Measurements from ENCODE around the gene SBF2. TPM values are rescaled to one million over a fixed set of nuclear protein-coding genes. Genes with fewer than 3 reads are reported as not detected.
A peak's percentile ranks its signal among the peaks of the same experiment; 100 is the strongest.

Gene SBF2
- total and polyA plus RNA-seq, 2 of the 13 experiments (the other 11 are each of a cell fraction or from before 2014, with no cell fraction given), result 24.0 to 45.8 TPM

DNA sequence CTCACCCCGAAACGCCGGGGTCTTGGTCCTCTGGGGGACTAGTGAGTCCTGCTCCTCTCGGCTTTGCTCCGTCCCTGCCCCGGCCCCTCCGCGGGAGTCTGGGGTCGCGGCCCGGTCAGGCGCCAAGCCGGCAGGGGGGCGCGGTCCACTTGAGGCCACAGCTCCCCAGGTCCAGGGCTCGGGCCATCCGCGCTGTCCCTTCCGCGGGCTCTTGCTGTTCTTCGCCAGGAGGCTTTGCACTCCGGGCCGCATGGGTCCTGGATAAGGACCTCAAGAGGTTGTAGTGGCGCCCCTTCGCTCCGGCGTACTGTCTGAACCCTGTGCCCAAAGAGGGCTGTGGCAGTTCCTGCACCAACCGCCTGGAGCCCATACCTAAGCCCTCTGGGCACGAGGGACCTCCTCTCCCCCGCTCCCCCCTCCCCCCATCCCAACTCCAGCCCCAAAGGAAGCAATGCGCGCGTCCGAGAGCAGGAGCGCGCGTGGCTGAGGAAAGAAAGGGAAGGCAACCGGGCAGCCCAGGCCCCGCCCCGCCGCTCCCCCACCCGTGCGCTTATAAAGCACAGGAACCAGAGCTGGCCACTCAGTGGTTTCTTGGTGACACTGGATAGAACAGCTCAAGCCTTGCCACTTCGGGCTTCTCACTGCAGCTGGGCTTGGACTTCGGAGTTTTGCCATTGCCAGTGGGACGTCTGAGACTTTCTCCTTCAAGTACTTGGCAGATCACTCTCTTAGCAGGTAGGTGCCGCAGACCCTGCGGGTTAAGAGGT is 10.7 kb upstream of the SBF2 start, which contains the start of gene ADM (continued):
- TF ChIP-seq ZNF260 (CRISPR knock-in tag; IDR thresholded peaks at IDR 0.05; ENCODE audit: borderline replicate concordance, low read depth), result no peak
- TF ChIP-seq THAP11 (CRISPR knock-in tag; IDR thresholded peaks at IDR 0.05), result peak; percentile 47; the same call in 1 of the 2 replicates
- peak; percentile 54 for TF ChIP-seq ASH2L (IDR thresholded peaks at IDR 0.05; ENCODE audit: insufficient read length, low read depth, low read length)
- TF ChIP-seq U2AF2 (IDR thresholded peaks at IDR 0.05; ENCODE audit: low read depth, low read length), result no peak
- no peak for TF ChIP-seq FOXA1 (IDR thresholded peaks at IDR 0.05)
- no peak for TF ChIP-seq FOXA1 (CRISPR knock-in tag; IDR thresholded peaks at IDR 0.05)
- no peak for TF ChIP-seq HNRNPLL (IDR thresholded peaks at IDR 0.05; ENCODE audit: low read depth, low read length, poor library complexity, severe bottlenecking)
- TF ChIP-seq ZNF292 (CRISPR knock-in tag; IDR thresholded peaks at IDR 0.05; ENCODE audit: borderline replicate concordance, low read depth), result no peak
- no peak for TF ChIP-seq ZFP36L2 (CRISPR knock-in tag; IDR thresholded peaks at IDR 0.05)
- TF ChIP-seq ZNF670 (CRISPR knock-in tag; IDR thresholded peaks at IDR 0.05; ENCODE audit: borderline replicate concordance), result 0 out of 2 replicates have a peak, but pooled peaks have one; percentile 69
- no peak for TF ChIP-seq CAMTA2 (CRISPR knock-in tag; IDR thresholded peaks at IDR 0.05; ENCODE audit: borderline replicate concordance)
- TF ChIP-seq, protein P1, sequence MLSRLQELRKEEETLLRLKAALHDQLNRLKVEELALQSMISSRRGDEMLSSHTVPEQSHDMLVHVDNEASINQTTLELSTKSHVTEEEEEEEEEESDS (CRISPR knock-in tag; IDR thresholded peaks at IDR 0.05; ENCODE audit: borderline replicate concordance), result 0 out of 2 replicates have a peak, but pooled peaks have one; percentile 47
- 0 out of 2 replicates have a peak, but pooled peaks have one; percentile 13 for TF ChIP-seq HMG20A (CRISPR knock-in tag; IDR thresholded peaks at IDR 0.05; ENCODE audit: borderline replicate concordance)
- TF ChIP-seq YEATS2 (CRISPR knock-in tag; IDR thresholded peaks at IDR 0.05; ENCODE audit: borderline replicate concordance), result peak; percentile 29; the same call in 1 of the 2 replicates
- no peak for TF ChIP-seq SNRNP70 (IDR thresholded peaks at IDR 0.05; ENCODE audit: low read depth, low read length)
- TF ChIP-seq ZNF773 (CRISPR knock-in tag; IDR thresholded peaks at IDR 0.05; ENCODE audit: borderline replicate concordance), result no peak
- TF ChIP-seq ZNF589 (CRISPR knock-in tag; conservative IDR thresholded peaks at IDR 0.05), result no peak
- TF ChIP-seq, protein P2, sequence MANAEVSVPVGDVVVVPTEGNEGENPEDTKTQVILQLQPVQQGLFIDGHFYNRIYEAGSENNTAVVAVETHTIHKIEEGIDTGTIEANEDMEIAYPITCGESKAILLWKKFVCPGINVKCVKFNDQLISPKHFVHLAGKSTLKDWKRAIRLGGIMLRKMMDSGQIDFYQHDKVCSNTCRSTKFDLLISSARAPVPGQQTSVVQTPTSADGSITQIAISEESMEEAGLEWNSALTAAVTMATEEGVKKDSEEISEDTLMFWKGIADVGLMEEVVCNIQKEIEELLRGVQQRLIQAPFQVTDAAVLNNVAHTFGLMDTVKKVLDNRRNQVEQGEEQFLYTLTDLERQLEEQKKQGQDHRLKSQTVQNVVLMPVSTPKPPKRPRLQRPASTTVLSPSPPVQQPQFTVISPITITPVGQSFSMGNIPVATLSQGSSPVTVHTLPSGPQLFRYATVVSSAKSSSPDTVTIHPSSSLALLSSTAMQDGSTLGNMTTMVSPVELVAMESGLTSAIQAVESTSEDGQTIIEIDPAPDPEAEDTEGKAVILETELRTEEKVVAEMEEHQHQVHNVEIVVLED (CRISPR knock-in tag; IDR thresholded peaks at IDR 0.05; ENCODE audit: borderline replicate concordance), result peak; percentile 57; the same call in 1 of the 2 replicates
- TF ChIP-seq EP300 (IDR thresholded peaks at IDR 0.05; ENCODE audit: low read depth in 2 of 2, low read length in 2 of 2), result no peak
- no peak for TF ChIP-seq EP300 (CRISPR knock-in tag; IDR thresholded peaks at IDR 0.05; ENCODE audit: borderline replicate concordance)
- TF ChIP-seq ATF7 (IDR thresholded peaks at IDR 0.05), result no peak
- TF ChIP-seq ATF7 (CRISPR knock-in tag; IDR thresholded peaks at IDR 0.05), result no peak
- TF ChIP-seq POLR2A (IDR thresholded peaks at IDR 0.05; ENCODE audit: insufficient read depth in 1 of 2, low read depth in 2 of 2, low read length in 2 of 2), result peak in 1 of 2 experiments; percentile 99; a peak in 2 of 4 replicates
- TF ChIP-seq ZNF468 (CRISPR knock-in tag; IDR thresholded peaks at IDR 0.05), result no peak
- TF ChIP-seq, protein P3, sequence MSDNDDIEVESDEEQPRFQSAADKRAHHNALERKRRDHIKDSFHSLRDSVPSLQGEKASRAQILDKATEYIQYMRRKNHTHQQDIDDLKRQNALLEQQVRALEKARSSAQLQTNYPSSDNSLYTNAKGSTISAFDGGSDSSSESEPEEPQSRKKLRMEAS (IDR thresholded peaks at IDR 0.05), result peak; percentile 60; the same call in 1 of the 2 replicates
- TF ChIP-seq ZNF510 (CRISPR knock-in tag; IDR thresholded peaks at IDR 0.05; ENCODE audit: low read depth), result no peak
- 0 out of 2 replicates have a peak, but pooled peaks have one; percentile 16 for TF ChIP-seq ZNF747 (CRISPR knock-in tag; IDR thresholded peaks at IDR 0.05; ENCODE audit: borderline replicate concordance)
- no peak for TF ChIP-seq CEBPB (IDR thresholded peaks at IDR 0.05; ENCODE audit: borderline replicate concordance, low read depth, low read length)
- TF ChIP-seq ZSCAN21 (CRISPR knock-in tag; IDR thresholded peaks at IDR 0.05; ENCODE audit: borderline replicate concordance), result no peak; the same call in none of the 2 replicates
